ENCODE results near the gene CEP70.
"Not testable (repeated sequence)": the region's sequence is repeated elsewhere in the genome, so short reads cannot be mapped to it uniquely, and the experiment has no call there.

CEP70 gene

DNA sequence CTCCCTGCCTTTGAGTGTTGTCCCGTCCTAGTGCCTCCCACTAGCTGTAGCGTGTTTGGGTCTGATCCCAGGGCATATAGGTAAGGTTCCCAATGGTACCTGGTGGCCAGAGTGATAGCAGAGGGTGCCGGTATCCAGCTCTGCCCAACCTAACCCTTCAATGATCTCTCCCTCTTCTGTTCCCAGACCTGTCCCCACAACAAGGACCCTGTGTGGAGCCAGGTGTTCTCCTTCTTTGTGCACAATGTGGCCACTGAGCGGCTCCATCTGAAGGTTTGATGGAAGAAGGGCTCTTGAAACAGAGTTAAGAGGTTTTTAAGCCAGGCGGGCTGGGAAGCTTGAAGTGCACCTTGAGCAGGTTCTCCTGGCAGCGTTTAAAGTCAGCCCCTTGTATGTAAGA is 124.2 kb downstream of the CEP70 start:
- DNase-seq (ENCODE audit: low read depth) = no peak

DNA sequence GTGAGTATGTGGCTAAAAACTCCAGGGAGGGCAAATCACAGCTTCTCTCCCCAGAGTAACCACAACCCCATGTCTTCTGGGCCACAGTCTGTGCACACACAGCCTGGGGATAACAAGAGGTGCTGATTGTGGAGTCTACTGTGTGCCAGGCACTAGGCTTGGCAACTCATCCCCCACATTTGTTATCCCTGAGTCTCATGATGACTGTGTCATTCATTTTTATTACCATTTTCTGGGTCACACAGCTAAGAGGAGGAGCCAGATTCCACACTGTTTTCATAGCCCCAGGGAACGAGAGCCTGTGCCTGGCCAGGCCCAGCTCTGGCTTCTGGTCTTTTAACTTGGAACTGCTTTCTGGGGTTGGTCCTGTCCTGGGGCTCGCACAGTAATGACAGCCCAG is 125.2 kb downstream of the CEP70 start:
- DNase-seq (ENCODE audit: low read depth) = no peak

DNA sequence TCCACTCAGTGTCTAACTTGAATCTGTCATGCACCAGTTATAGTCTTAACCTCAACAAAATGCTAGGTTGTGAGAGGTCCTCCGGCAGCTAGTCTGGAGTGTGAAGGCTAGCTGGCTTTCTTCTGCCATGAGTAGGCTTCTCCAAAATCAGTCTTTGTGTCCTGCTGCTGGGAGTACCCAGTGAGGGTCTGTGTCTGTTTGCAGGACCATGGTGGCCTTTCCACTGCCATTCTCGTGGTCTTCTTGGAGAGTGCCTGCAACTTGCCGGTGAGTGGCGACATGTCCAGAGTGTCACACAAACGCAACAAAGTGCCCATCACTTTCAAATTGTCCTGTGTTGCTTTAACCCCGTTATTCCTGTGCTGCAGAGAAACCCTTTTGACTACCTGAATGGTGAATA is 125.6 kb downstream of the CEP70 start:
- DNase-seq (ENCODE audit: low read depth) = no peak

DNA sequence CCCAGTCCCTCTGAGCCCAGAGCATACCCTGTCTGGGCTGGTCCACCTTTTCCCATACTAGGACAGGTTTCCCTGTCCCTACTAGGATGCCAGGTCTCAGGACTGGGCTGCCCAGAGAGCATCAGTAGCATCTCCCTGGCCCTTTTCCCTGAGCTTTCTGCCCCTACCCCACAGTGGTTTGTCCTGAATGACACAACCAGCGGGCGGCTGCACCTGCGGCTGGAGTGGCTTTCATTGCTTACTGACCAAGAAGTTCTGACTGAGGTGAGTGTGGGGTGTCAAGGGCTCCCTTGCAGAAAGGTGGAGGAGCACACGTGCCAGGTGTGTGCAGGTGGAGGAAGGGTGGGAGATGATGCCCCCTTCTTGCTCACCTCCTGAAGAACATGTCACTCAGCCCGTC is 126.1 kb downstream of the CEP70 start:
- DNase-seq (ENCODE audit: low read depth) = no peak

DNA sequence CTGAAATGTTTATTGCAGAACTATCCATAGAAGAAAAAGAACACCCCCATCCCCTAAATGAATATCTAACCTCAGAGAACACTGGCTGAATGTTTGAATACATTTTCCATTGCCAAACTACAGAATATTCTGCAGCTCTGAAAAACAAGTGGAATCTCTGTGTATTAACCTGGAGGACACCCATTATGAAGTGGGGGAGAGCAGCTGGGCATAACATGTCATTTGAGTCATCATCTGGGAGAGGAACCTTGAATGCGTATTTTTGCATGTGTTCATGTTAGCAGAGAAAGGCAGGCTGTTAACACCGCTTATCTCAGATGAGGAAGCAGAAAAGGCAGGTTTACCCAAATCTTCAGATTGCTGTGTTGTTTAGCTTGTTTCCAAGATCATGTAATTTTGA is 128.1 kb downstream of the CEP70 start:
- no peak for DNase-seq (ENCODE audit: low read depth)

DNA sequence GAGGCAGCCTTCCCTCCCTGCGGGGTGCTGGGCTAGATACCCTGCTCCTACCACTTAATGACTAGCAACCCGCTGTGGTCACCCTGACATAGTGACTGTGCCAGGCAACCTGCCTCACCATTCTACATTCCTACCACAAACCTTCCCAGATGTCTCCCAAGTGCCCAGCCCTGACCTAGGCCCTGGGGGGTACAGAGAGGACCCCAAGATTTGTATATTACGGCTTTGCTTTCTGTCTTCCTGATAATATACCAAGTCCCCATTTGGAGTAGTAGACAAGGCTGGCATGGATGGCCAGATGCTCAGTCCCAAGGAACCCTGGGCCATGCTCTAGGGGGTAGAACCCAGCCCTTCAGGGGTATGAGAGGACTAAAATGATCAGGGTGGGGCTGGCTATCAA is 128.6 kb downstream of the CEP70 start:
- no peak for DNase-seq (ENCODE audit: low read depth)

DNA sequence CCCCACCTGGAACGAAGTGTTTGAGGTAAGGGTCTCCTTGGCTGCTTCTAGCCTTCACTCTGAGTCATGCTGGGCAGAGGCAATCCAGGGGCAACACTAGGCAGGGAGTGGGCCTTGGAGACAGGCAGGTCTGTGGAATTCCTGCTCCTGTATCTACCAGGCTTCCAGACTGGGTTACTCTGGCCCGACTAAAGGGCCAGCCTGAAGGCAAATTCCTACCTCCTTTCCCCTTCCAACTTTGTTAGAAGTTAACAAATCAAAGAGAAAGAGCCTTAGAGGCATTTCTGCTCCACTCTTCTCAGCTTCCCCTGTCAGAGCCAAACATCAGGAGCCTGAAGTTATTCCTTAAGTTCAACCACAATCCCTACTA is 129.6 kb downstream of the CEP70 start:
- no peak for DNase-seq (ENCODE audit: low read depth)

DNA sequence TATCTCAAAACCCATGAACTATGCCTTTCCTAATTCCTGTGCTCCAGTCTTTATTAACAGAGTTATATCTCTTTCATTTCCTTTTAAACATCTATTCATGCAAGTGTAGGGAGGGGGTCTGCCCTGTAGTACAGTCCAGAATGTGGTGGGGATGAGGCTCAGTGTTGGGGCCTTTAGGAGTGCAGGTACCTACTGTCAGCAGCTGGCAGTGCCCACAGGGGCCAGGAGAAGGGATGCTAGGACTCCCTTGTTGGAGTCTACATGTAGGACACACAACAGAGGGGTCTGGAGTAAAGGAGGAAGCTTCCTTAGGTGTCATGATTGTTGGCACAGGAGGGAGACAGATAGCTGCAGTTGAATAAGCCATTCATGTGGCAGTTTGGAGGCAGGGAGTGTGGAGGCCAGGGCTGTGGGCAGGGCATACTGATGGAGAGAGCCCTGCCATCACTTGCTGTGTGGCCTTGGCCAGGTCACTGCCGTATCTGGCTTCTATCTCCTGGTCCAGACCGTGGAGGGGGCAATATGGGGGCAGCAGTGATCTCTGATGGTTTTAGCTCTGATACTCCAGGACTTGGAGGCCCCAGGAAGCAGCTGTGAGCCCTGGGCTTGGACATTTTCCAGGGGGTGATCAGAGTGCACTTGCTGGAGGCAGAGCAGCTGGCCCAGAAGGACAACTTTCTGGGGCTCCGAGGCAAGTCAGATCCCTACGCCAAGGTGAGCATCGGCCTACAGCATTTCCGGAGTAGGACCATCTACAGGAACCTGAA is 130.2 kb downstream of the CEP70 start:
- no peak for DNase-seq (ENCODE audit: low read depth)

DNA sequence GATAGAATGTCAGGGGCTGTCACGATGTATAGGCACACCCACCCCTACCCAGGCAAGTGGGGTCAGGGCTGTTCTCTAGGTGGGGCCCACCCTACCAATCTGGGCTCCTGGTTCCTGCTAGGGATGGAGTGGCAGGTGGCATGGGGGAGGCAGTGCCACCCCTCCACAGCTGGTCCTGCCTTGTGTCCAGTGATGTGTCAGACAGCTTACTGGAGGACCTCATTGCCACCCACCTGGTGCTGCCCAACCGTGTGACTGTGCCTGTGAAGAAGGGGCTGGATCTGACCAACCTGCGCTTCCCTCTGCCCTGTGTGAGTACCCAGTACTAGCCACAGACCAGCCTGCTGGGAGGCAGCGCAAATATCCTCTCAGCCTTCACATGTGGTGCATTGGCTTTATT is 132.2 kb downstream of the CEP70 start:
- DNase-seq (ENCODE audit: low read depth) = no peak

DNA sequence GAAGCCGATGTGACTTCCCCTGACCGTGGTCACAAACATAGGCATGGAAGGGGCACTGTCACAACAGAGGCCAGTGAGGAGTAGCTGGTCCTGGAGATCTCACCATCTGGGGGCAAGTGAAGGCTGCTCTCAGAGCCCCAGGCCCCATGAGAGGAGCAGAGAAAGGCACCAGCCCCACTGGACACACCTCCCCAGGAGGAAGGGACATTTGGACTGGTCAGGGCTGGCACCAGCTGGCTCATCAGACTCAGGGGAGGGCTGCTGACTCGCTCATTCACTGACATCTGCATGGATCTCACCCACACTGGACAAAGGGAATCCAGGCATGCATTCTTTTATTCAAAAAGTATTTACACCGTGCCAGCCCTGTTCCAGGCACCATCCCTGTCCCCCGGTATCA is 132.8 kb downstream of the CEP70 start:
- no peak for DNase-seq (ENCODE audit: low read depth)

DNA sequence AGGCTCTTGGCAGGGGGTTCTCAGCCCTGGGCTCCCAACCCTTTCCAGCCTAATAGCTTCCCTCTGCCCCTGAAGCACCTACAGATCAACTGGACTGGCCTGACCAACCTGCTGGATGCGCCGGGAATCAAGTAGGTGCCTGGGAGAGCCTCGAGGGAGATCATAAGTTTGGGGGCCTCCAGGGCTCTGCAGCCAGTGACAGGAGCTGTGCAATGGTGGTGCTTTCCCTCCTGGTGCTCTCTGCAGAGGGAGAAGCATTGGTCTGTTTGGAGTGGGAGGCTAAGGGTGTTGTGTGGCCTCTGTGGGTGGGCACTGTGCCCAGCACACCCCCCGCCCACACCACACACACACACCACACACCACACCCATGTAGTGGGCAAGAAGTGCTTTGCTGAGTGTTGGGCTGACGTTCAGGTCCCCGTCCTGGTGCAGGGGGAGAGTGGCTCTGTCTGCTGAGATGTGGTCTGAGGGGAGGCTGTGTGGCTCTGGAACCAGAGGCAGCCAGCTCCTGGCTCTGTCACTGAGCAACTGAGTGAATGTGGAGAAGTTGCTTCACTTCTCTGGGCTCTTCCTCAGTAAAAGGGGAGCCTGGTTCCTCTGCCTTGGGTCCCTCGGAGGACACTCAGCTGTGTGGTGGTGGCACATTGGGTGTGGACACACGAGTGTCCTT is 133.4 kb downstream of the CEP70 start:
- DNase-seq (ENCODE audit: low read depth) = no peak

DNA sequence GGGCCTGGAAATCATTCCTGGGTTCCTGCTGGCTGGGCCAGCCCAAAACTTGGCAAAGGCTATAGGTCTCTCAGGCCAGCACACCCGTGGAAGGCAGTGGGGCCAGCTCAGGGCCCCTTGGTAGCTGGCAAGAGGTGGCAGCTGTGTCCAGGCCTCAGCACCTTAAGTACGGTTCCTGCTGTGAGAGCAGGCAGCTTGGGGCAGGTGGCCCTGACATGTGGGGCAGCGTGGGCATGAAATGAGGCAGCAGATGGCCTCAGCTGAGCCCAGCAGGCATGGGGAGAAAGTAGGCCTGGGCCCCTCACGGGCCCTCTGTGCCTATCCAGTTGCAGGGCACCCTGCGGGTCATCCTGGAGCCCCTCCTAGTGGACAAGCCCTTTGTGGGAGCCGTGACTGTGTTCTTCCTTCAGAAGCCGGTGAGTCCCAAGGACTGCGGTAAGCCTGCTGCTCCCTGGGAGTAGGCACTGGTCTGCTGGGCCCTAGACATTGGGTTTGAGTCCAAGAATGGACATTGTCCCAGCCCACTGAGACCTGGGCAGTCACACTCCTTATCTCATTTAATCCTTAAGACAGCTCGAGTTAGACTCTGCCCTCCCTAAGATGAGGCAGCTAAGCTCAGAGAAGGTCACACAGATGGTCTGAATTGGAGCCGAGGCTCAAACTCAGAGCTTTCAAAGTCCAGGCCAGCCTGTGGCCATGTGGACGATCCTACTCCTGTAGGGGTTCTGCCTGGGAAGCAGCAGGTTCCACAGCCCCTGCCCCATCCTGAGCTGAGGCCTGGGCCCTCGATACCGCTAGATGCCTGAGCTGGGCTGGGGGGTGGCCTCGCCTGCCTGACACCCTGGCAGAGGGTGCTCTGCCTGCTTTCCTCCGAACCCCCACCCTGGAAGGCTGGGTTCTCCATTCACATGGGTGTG is 134.2 kb downstream of the CEP70 start:
- no peak for DNase-seq (ENCODE audit: low read depth)

DNA sequence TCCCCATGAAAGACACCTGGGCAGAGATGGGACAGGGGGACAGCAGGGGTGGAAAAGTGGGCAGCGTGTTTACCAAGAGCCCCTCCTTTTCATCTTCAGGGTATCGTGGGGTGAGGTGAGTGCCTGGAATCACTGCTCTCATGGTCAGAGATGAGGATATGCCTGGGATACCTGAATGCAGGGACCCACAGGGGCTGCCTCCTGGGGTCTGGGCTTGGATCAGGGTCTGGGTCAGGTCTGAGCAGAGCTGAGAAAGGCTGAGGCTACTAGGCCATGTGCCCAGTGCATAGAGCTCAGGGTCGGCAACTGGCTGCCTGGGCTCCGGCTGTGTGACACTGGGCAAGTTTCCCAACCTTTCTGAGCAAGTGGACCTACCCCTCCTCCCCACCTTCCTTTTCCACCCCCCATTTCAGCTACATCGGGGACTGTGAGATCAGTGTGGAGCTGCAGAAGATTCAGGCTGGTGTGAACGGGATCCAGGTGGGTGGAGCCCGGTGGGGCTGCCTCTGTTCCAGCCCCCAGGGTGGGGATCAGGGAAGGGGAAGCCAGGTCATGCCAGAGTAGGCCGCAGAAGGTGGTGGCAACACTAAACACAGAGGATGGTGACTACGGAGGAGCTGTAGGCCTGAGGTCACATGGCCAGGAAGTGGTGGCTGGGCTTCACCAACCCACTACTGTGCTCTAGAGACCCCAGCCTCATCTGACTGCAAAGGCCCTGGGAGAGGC is 135.1 kb downstream of the CEP70 start:
- no peak for DNase-seq (ENCODE audit: low read depth)

DNA sequence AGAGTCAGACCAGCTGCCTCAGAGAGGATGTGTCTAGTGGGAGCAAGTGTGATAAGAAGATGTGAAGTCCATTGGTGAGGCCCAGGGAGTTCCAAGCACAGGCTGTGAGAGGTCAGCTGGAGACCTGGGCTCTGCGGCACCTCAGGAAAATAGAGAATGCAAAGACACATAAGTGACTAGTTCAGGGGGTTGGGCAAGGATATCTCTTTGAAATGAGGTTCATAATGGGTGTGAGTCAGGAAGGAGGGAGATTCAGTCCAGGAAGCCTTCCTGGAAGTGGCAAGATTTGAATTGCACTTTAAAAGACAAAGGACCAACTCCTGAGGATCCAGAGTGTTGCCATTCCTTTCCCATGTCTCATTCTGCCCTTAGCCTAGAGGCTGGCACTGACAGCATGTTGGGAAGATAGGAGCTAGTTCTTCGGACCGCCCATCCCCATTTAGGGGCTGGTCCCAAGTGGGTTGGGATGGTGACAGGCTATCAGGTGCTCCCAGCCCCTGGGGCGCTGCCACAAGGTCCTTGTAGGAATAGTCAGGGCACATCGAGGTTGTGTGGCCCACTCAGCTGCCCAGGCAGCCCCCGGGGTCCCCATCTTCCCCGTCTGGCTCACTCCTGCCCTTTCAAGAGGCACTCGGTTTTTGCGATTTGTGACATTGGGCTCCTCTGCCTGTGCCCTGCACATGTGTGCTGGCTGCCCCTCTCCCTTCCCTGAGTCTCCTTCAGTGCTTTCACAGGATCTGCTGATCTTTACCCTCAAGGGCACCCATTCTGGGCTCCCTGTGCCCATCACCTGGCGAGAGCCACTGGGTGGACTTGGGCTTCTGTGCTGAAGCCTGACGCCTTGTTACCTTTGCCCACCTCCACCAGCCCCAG is 136.0 kb downstream of the CEP70 start:
- DNase-seq (ENCODE audit: low read depth) = no peak

DNA sequence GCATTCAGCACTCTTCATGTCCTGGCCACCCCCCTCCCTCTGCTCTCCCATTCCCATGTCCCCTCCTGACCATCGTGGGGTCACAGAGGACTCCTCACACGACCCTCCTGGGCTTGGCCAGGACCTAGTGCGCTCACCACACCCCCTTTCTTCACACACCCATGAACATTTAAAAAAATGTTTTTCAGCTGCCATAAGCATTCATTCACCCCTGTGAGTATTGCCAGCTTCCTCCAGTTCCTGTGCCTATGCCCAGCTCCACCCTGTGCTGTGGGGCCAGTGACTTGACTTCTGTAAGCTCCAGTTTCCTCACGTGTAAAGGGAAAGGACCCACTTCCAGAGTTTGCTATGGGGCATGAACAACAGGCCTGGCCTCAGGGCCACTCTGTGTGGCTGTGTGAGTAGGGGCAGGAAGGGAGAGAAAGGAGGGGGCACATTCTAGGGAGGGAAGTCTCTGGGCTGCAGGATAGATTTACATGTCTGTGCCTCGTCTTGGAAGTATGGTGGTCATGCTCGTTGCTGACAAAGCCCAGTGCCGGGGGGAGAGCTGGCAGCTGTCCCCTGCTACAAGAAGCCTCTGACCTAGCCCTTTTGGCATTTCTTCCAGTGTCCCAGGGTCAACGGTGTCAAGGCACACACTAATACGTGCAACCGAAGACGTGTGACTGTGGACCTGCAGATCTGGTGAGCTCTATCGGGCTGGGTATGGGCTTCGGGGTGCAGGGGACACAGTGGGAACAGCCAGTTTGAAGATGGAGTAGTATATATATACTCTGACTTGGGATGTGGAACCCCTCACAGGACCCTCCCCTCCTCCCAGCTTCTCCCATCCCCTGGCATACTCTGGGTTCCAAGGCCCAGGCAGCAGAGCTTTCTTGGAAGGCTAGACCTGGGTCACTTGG is 136.8 kb downstream of the CEP70 start:
- no peak for DNase-seq (ENCODE audit: low read depth)

DNA sequence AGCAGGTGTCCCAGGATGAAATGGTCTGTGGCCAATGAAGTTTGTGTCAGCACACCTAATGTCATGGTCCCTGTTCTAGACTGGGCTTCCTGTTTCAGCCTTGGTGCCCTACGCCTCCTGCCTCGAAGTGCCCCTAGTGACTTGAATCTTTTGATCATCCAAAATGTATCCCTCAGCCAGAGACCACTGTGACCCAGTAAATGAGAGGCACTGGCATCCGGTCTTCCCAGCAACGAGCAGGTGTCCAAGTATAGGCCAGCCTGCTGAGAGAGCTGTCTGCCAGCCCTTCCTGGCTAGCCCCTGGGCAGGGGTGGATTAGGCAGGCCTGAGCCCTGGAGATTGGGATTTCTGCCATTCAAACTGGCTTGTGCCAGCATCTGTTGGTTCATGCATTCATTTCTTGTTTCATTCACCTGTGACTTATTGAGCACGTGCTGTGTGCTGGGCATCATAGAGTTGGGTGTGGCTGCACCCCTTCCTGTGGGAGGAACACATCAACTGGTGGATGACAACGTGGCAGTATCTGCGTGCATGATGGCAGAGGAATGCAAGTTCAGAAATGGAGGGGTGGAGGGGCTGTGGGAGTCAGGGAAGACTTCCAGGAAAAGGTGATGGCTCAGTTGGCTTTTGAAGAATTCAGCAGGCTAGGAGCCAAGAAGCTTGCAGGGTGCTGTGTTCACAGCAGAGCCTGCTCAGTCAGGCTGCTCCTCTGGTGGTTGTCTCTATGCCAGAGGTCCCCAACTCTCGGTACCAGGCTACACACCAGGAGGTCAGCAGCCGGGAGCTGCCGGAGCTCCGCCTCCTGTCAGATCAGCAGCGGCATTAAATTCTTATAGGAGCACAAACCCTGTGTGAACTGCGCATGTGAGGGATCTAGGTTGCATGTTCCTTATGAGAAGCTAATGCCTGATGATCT is 138.0 kb downstream of the CEP70 start:
- no peak for DNase-seq (ENCODE audit: low read depth)

DNA sequence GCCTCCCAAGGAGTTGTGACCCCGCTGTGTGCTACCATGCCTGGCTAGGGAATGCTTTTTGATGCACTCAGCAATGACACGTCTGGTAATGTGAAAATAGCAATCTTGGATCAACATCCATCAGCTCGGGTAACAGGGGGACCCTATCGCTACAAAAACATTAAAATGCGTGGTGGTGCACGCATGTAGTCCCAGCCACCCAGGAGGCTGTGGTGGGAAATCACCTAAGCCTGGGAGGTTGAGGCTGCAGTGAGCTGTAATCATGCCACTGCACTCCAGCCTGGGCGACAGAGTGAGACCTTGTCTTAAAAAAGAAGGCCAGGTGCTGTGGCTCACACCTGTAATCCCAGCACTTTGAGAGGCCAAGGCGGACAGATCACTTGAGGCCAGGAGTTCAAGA is 140.1 kb downstream of the CEP70 start:
- not testable (repeated sequence) for DNase-seq (ENCODE audit: low read depth)

DNA sequence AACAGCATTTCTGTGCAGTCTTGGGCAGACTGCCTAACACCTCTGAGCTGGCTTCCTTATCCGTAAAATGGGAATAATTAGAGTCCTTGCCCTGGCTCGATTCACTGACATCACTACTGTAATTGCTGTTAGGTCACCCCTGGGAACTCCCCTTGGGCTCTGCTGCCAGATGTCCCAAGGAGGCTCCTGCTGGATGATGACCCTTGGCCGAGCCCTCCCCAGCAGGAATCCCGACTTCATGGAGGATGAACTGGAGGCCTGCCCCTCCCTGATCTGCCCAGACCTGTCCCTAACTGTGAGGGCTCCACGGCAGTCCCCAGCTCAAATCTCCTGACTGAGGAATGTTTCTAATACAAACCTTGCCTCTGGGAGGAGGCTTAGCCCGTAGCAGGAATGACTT is 141.6 kb downstream of the CEP70 start:
- no peak for DNase-seq (ENCODE audit: low read depth)

DNA sequence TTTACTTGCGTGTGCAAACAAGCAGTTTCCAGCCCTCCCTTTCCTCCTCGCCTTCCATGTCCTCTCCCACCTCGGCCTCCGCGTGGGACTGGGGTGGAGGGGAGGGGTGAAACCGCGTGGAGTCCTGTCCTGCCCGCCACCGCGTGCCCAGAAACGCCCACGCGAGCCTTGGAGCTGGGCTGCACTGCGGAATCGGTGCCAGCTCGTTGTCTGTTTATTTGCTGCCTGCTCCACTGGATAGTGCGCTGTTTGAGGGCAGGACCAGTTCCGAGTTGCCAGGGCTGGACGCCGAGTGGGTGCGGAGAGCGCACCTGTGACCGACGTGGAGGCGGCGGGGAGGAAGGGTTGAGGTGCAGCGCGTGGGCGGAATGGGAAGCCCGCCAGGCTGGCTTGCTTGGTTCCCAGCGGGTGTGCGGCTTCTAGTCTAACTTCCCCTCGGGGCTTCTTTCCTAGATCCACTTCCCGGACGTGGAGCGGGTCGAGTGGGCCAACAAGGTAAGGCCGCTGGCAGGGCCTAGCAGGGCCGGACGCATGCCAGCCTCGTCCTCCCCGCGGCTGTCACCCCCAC is 142.4 kb downstream of the CEP70 start:
- DNase-seq (ENCODE audit: low read depth) = no peak
